Measurements from ENCODE around the gene PPP1R26.
"Not testable (repeated sequence)": the region's sequence is repeated elsewhere in the genome, so short reads cannot be mapped to it uniquely, and the experiment has no call there.

PPP1R26 gene

GRCh38 chr9:135524130-135524861, 44.7 kb downstream of the PPP1R26 start:
- DNase-seq, result no peak

- DNase-seq, result no peak
Measured at GRCh38 chr9:135525241-135526088, 45.9 kb downstream of the PPP1R26 start.

GRCh38 chr9:135526089-135526729, 46.6 kb downstream of the PPP1R26 start:
- DNase-seq, result no peak

GRCh38 chr9:135526730-135527571, 47.4 kb downstream of the PPP1R26 start:
- DNase-seq, result no peak

- DNase-seq, result not testable (repeated sequence)
Measured at GRCh38 chr9:135528842-135529435, 49.4 kb downstream of the PPP1R26 start.

- no peak for DNase-seq
Measured at GRCh38 chr9:135530146-135530545, 50.6 kb downstream of the PPP1R26 start.

- no peak for DNase-seq
Measured at GRCh38 chr9:135531096-135531495, 51.5 kb downstream of the PPP1R26 start.

- no peak for DNase-seq
Measured at GRCh38 chr9:135533113-135533512, 53.5 kb downstream of the PPP1R26 start.

- DNase-seq, result no peak
Measured at GRCh38 chr9:135533674-135534073, 54.1 kb downstream of the PPP1R26 start.

GRCh38 chr9:135534192-135534711, 54.7 kb downstream of the PPP1R26 start:
- DNase-seq, result not testable (repeated sequence)

- DNase-seq, result not testable (repeated sequence)
Measured at GRCh38 chr9:135534826-135535225, 55.2 kb downstream of the PPP1R26 start.

GRCh38 chr9:135535631-135536030, 56.0 kb downstream of the PPP1R26 start:
- DNase-seq, result not testable (repeated sequence)

- DNase-seq, result no peak
Measured at GRCh38 chr9:135536216-135536615, 56.6 kb downstream of the PPP1R26 start.

All from T-helper 1 cell (primary cell).